ENCODE measurements around the gene MBD6. TPM values are rescaled to one million over a fixed set of nuclear protein-coding genes. Genes with fewer than 3 reads are reported as not detected.

Gene MBD6
- total and polyA plus RNA-seq, 2 of the 8 experiments (the other 6 are each of a cell fraction or from before 2014, with no cell fraction given), result 3.9 to 32.3 TPM

DNA sequence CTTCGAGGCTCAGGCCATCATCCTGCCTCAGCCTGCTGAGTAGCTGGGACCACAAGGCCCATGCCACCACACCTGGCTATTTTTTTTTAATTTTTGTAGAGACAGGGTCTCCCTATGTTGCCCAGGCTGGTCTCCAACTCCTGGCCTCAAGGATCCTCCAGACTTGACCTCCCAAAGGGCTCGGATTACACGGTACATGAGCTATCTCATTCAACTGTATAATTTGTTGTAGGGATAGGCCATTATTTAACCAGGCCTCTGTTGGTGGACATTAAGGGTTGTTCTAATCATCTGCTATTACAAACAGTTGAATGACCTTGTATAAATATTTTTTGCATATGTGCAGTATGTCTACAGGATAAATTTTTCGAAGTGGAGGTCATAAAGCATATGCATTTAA, 36.2 kb downstream of the MBD6 start (continued):
- TF ChIP-seq, protein P1, sequence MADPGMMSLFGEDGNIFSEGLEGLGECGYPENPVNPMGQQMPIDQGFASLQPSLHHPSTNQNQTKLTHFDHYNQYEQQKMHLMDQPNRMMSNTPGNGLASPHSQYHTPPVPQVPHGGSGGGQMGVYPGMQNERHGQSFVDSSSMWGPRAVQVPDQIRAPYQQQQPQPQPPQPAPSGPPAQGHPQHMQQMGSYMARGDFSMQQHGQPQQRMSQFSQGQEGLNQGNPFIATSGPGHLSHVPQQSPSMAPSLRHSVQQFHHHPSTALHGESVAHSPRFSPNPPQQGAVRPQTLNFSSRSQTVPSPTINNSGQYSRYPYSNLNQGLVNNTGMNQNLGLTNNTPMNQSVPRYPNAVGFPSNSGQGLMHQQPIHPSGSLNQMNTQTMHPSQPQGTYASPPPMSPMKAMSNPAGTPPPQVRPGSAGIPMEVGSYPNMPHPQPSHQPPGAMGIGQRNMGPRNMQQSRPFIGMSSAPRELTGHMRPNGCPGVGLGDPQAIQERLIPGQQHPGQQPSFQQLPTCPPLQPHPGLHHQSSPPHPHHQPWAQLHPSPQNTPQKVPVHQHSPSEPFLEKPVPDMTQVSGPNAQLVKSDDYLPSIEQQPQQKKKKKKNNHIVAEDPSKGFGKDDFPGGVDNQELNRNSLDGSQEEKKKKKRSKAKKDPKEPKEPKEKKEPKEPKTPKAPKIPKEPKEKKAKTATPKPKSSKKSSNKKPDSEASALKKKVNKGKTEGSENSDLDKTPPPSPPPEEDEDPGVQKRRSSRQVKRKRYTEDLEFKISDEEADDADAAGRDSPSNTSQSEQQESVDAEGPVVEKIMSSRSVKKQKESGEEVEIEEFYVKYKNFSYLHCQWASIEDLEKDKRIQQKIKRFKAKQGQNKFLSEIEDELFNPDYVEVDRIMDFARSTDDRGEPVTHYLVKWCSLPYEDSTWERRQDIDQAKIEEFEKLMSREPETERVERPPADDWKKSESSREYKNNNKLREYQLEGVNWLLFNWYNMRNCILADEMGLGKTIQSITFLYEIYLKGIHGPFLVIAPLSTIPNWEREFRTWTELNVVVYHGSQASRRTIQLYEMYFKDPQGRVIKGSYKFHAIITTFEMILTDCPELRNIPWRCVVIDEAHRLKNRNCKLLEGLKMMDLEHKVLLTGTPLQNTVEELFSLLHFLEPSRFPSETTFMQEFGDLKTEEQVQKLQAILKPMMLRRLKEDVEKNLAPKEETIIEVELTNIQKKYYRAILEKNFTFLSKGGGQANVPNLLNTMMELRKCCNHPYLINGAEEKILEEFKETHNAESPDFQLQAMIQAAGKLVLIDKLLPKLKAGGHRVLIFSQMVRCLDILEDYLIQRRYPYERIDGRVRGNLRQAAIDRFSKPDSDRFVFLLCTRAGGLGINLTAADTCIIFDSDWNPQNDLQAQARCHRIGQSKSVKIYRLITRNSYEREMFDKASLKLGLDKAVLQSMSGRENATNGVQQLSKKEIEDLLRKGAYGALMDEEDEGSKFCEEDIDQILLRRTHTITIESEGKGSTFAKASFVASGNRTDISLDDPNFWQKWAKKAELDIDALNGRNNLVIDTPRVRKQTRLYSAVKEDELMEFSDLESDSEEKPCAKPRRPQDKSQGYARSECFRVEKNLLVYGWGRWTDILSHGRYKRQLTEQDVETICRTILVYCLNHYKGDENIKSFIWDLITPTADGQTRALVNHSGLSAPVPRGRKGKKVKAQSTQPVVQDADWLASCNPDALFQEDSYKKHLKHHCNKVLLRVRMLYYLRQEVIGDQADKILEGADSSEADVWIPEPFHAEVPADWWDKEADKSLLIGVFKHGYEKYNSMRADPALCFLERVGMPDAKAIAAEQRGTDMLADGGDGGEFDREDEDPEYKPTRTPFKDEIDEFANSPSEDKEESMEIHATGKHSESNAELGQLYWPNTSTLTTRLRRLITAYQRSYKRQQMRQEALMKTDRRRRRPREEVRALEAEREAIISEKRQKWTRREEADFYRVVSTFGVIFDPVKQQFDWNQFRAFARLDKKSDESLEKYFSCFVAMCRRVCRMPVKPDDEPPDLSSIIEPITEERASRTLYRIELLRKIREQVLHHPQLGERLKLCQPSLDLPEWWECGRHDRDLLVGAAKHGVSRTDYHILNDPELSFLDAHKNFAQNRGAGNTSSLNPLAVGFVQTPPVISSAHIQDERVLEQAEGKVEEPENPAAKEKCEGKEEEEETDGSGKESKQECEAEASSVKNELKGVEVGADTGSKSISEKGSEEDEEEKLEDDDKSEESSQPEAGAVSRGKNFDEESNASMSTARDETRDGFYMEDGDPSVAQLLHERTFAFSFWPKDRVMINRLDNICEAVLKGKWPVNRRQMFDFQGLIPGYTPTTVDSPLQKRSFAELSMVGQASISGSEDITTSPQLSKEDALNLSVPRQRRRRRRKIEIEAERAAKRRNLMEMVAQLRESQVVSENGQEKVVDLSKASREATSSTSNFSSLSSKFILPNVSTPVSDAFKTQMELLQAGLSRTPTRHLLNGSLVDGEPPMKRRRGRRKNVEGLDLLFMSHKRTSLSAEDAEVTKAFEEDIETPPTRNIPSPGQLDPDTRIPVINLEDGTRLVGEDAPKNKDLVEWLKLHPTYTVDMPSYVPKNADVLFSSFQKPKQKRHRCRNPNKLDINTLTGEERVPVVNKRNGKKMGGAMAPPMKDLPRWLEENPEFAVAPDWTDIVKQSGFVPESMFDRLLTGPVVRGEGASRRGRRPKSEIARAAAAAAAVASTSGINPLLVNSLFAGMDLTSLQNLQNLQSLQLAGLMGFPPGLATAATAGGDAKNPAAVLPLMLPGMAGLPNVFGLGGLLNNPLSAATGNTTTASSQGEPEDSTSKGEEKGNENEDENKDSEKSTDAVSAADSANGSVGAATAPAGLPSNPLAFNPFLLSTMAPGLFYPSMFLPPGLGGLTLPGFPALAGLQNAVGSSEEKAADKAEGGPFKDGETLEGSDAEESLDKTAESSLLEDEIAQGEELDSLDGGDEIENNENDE (IDR thresholded peaks at IDR 0.05; ENCODE audit: insufficient replicate concordance, low read length), result no peak
- TF ChIP-seq KDM4A (IDR thresholded peaks at IDR 0.05; ENCODE audit: low read depth, low read length, severe bottlenecking), result no peak
- no peak for TF ChIP-seq CBX5 (IDR thresholded peaks at IDR 0.05; ENCODE audit: low read depth, low read length)
- no peak for TF ChIP-seq CREB1 (IDR thresholded peaks at IDR 0.05)
- no peak for TF ChIP-seq NRF1 (IDR thresholded peaks at IDR 0.05; ENCODE audit: low read depth, low read length)
- no peak for TF ChIP-seq TAF7 (optimal IDR thresholded peaks at IDR 0.05; ENCODE audit: borderline replicate concordance, low read depth, low read length)
- no peak for TF ChIP-seq RBBP5 (IDR thresholded peaks at IDR 0.05; ENCODE audit: borderline replicate concordance, low read depth, low read length)

All from H1 (cell line).